ENCODE measurements around the gene MSI1. TPM values are rescaled to one million over a fixed set of nuclear protein-coding genes. Genes with fewer than 3 reads are reported as not detected.

The MSI1 gene
- total and polyA plus RNA-seq, 2 of the 13 experiments (the other 11 are each of a cell fraction or from before 2014, with no cell fraction given) = 0.09 to 0.46 TPM

DNA sequence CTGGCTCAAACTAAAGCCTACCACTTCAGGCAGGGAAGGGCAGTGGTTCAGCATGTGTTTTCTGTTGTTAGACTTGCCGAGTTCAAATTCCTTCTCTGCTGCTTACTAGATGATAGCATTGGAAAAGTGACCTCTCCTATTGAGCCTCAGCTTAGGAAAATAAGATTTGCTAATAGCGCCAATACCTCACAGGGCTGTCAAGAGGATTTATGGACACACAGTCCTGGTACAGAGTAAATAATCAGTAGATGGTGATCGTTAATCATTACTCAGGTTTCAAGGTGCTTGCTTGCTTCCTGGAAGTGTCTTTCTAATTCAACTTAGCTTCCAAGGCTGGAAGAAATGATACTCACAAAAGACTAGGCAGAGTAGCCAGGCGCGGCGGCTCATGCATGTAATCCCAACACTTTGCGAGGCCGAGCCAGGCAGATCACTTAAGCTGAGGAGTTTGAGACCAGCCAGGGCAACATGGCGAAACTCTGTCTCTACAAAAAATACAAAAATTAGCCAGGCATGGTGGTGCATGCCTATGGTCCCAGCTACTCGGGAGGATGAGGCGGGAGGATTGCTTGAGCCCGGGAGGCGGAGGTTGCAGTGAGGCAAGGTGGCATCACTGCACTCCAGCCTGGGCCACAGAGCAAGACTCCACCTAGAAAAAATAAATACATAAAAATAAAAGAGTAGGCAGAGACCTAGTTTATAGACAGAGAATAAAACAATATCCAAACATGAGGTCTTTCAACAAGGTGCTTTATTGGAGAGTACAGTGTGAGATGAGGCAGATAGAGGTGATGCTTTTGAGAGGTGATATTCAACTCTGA, 47.4 kb downstream of the MSI1 start (continued):
- TF ChIP-seq, protein P1, sequence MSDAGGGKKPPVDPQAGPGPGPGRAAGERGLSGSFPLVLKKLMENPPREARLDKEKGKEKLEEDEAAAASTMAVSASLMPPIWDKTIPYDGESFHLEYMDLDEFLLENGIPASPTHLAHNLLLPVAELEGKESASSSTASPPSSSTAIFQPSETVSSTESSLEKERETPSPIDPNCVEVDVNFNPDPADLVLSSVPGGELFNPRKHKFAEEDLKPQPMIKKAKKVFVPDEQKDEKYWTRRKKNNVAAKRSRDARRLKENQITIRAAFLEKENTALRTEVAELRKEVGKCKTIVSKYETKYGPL (CRISPR knock-in tag; IDR thresholded peaks at IDR 0.05) = no peak
- no peak for TF ChIP-seq STAT5B (CRISPR knock-in tag; IDR thresholded peaks at IDR 0.05)
- TF ChIP-seq ZNF264 (CRISPR knock-in tag; IDR thresholded peaks at IDR 0.05) = 0 out of 2 replicates have a peak, but pooled peaks have one; percentile 31
- TF ChIP-seq MTERF4 (CRISPR knock-in tag; IDR thresholded peaks at IDR 0.05) = no peak
- TF ChIP-seq, protein P2, sequence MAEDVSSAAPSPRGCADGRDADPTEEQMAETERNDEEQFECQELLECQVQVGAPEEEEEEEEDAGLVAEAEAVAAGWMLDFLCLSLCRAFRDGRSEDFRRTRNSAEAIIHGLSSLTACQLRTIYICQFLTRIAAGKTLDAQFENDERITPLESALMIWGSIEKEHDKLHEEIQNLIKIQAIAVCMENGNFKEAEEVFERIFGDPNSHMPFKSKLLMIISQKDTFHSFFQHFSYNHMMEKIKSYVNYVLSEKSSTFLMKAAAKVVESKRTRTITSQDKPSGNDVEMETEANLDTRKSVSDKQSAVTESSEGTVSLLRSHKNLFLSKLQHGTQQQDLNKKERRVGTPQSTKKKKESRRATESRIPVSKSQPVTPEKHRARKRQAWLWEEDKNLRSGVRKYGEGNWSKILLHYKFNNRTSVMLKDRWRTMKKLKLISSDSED (CRISPR knock-in tag; IDR thresholded peaks at IDR 0.05) = no peak
- peak; percentile 45; the same call in 1 of the 2 replicates for TF ChIP-seq RARA (CRISPR knock-in tag; IDR thresholded peaks at IDR 0.05)
- peak; percentile 52; the same call in 1 of the 2 replicates for TF ChIP-seq REPIN1 (CRISPR knock-in tag; IDR thresholded peaks at IDR 0.05; ENCODE audit: borderline replicate concordance, low read depth)
- TF ChIP-seq TMF1 (CRISPR knock-in tag; IDR thresholded peaks at IDR 0.05; ENCODE audit: low read depth) = no peak
- TF ChIP-seq NFIB (CRISPR knock-in tag; IDR thresholded peaks at IDR 0.05; ENCODE audit: borderline replicate concordance) = no peak
- no peak for TF ChIP-seq KLF13 (CRISPR knock-in tag; IDR thresholded peaks at IDR 0.05)
- TF ChIP-seq SIN3B (IDR thresholded peaks at IDR 0.05; ENCODE audit: low read length) = no peak
- TF ChIP-seq ZBTB3 (CRISPR knock-in tag; IDR thresholded peaks at IDR 0.05; ENCODE audit: borderline replicate concordance, low read depth) = no peak
- TF ChIP-seq ZBTB20 (CRISPR knock-in tag; IDR thresholded peaks at IDR 0.05; ENCODE audit: borderline replicate concordance, low read depth) = no peak
- TF ChIP-seq NPAS2 (CRISPR knock-in tag; IDR thresholded peaks at IDR 0.05; ENCODE audit: borderline replicate concordance) = no peak
- no peak for TF ChIP-seq ZNF17 (CRISPR knock-in tag; IDR thresholded peaks at IDR 0.05)
- TF ChIP-seq ZNF773 (CRISPR knock-in tag; IDR thresholded peaks at IDR 0.05; ENCODE audit: borderline replicate concordance) = no peak
- peak; percentile 88 for TF ChIP-seq PAXIP1 (CRISPR knock-in tag; conservative IDR thresholded peaks at IDR 0.05)
- no peak for TF ChIP-seq ZNF776 (CRISPR knock-in tag; IDR thresholded peaks at IDR 0.05)
- TF ChIP-seq ATF1 (CRISPR knock-in tag; IDR thresholded peaks at IDR 0.05) = no peak
- TF ChIP-seq MTF1 (CRISPR knock-in tag; IDR thresholded peaks at IDR 0.05) = no peak
- 0 out of 2 replicates have a peak, but pooled peaks have one; percentile 25 for TF ChIP-seq TGIF2 (CRISPR knock-in tag; IDR thresholded peaks at IDR 0.05)
- no peak for TF ChIP-seq AGO1 (IDR thresholded peaks at IDR 0.05; ENCODE audit: low read depth, low read length, poor library complexity, severe bottlenecking)
- no peak for TF ChIP-seq HMGA1 (CRISPR knock-in tag; conservative IDR thresholded peaks at IDR 0.05)
- peak; percentile 72 for TF ChIP-seq HMG20A (CRISPR knock-in tag; IDR thresholded peaks at IDR 0.05; ENCODE audit: borderline replicate concordance)
- no peak for TF ChIP-seq PTBP1 (IDR thresholded peaks at IDR 0.05; ENCODE audit: low read depth, low read length, poor library complexity, severe bottlenecking)
